GM23338 (cell line): ENCODE measurements around the gene IQCE. TPM values are rescaled to one million over a fixed set of nuclear protein-coding genes. Genes with fewer than 3 reads are reported as not detected.

ENCODE experiments used
- ATAC-seq: fragments of 200-7000 bp; cut with Tn5 transposase; 3 replicates; pipeline ENCODE4 v1.9.1; 2020
- DNase-seq: peaks from one replicate; pipeline ENCODE4 v3.0.0-alpha.2; 2015; ENCODE audit warnings: low spot score
- H2AFZ ChIP-seq: fragments of 200-600 bp; sonication (generic); 2 replicates; pipeline ENCODE4 v1.8.0; 2016; ENCODE audit warnings: antibody characterized with exemption, mild to moderate bottlenecking, moderate library complexity
- H3F3A ChIP-seq: fragments of 200-600 bp; sonication (generic); replicated peaks from 2 replicates; pipeline ENCODE4 v1.8.0; 2017; ENCODE audit warnings: antibody characterized with exemption, mixed run types, low read depth
- H3K27ac ChIP-seq: fragments of 200-600 bp; sonication (generic); 2 replicates; pipeline ENCODE4 v1.6.1; 2016; ENCODE audit warnings: low read depth
- H3K27me3 ChIP-seq: fragments of 200-600 bp; sonication (generic); 2 replicates; pipeline ENCODE4 v1.8.0; 2016; ENCODE audit warnings: mild to moderate bottlenecking, mixed run types, moderate library complexity; ENCODE audit not compliant: insufficient read depth
- H3K36me3 ChIP-seq: fragments of 200-600 bp; sonication (generic); 2 replicates; pipeline ENCODE4 v1.8.0; 2016; ENCODE audit warnings: mild to moderate bottlenecking; ENCODE audit not compliant: insufficient read depth
- H3K4me1 ChIP-seq: fragments of 200-600 bp; sonication (generic); 2 replicates; pipeline ENCODE4 v1.8.0; 2016; ENCODE audit warnings: mild to moderate bottlenecking, moderate library complexity; ENCODE audit not compliant: insufficient read depth
- H3K4me2 ChIP-seq: fragments of 200-600 bp; sonication (generic); 2 replicates; pipeline ENCODE4 v1.7.1; 2017; ENCODE audit warnings: mixed run types
- H3K4me3 ChIP-seq: fragments of 200-600 bp; sonication (generic); 2 replicates; pipeline ENCODE4 v1.6.1; 2016; ENCODE audit warnings: mixed run types
- H3K79me2 ChIP-seq: fragments of 200-600 bp; sonication (generic); replicated peaks from 2 replicates; pipeline ENCODE4 v1.8.0; 2017; ENCODE audit warnings: mild to moderate bottlenecking; ENCODE audit not compliant: insufficient read depth
- H3K9me2 ChIP-seq: fragments of 200-600 bp; sonication (generic); 2 replicates; pipeline ENCODE4 v1.8.0; 2017; ENCODE audit not compliant: insufficient read depth
- H4K20me1 ChIP-seq: fragments of 200-600 bp; sonication (generic); replicated peaks from 2 replicates; pipeline ENCODE4 v1.8.0; 2017; ENCODE audit warnings: mild to moderate bottlenecking; ENCODE audit not compliant: insufficient read depth
- H3K27ac Mint-ChIP-seq: 2 replicates; pipeline ENCODE4 v1.8.0; 2020; ENCODE audit warnings: inconsistent platforms, mild to moderate bottlenecking, moderate library complexity, mixed read lengths
- H3K27me3 Mint-ChIP-seq: 3 replicates; pipeline ENCODE4 v1.8.0; 2022; ENCODE audit warnings: low read depth, mild to moderate bottlenecking, moderate library complexity, mixed read lengths, inconsistent platforms; ENCODE audit not compliant: insufficient read depth, poor library complexity
- H3K36me3 Mint-ChIP-seq: 3 replicates; pipeline ENCODE4 v1.8.0; 2021; ENCODE audit warnings: low read depth, mild to moderate bottlenecking, inconsistent platforms, moderate library complexity, mixed read lengths
- H3K4me1 Mint-ChIP-seq: 3 replicates; pipeline ENCODE4 v1.8.0; 2020; ENCODE audit warnings: mild to moderate bottlenecking, inconsistent platforms, mixed read lengths
- H3K4me3 Mint-ChIP-seq: 3 replicates; pipeline ENCODE4 v1.8.0; 2021; ENCODE audit warnings: moderate library complexity, mild to moderate bottlenecking, inconsistent platforms, mixed read lengths
- H3K9me3 Mint-ChIP-seq: 3 replicates; pipeline ENCODE4 v1.8.0; 2020; ENCODE audit warnings: moderate library complexity, mild to moderate bottlenecking, inconsistent platforms, mixed read lengths
- CREB1 ChIP-seq: fragments of 250-450 bp; sonication (Bioruptor Pico); IDR thresholded peaks from 2 replicates; pipeline ENCODE4 v1.5.0; 2020; ENCODE audit warnings: low read depth, mild to moderate bottlenecking, moderate library complexity
- CTCF ChIP-seq, 2 experiments: fragments of 200-600 bp in 1 of 2; sonication (generic) in 1 of 2; conservative IDR thresholded peaks; 2 replicates each; pipeline versions ENCODE4 v1.5.1 to v1.6.1; 2016 to 2017; ENCODE audit warnings: antibody characterized with exemption in 2 of 2, low read depth in 2 of 2, mild to moderate bottlenecking in 2 of 2, moderate library complexity in 1 of 2
- ETS1 ChIP-seq: IDR thresholded peaks from 2 replicates; pipeline ENCODE4 v1.6.1; 2016; ENCODE audit warnings: antibody characterized with exemption
- JUNB ChIP-seq: IDR thresholded peaks from one replicate; pipeline ENCODE4 v1.6.1; 2016; ENCODE audit warnings: antibody characterized with exemption; ENCODE audit not compliant: unreplicated experiment
- STAT1 ChIP-seq: IDR thresholded peaks from one replicate; pipeline ENCODE4 v1.6.1; 2016; ENCODE audit warnings: antibody characterized with exemption; ENCODE audit not compliant: unreplicated experiment
- ZNF114 ChIP-seq: fragments of 250-450 bp; sonication (Bioruptor Pico); IDR thresholded peaks from 2 replicates; pipeline ENCODE4 v1.5.0; 2020; ENCODE audit warnings: mild to moderate bottlenecking, moderate library complexity
- ZNF462 ChIP-seq: fragments of 250-450 bp; sonication (Bioruptor Pico); IDR thresholded peaks from 2 replicates; pipeline ENCODE4 v1.5.0; 2020; ENCODE audit warnings: mild to moderate bottlenecking, moderate library complexity
- polyA plus RNA-seq: library from polyadenylated mRNA; unstranded; fragments of >200 nt; fragmentation: Nextera tagmentation; extraction: Ambion mirVana; gene quantifications from 2 replicates; pipeline ENCODE4 v1.2.1, GENCODE V29; 2016
- total RNA-seq: library from RNA; depleted of rRNA; stranded (reverse); fragments of >200 nt; shearing (Covaris generic); gene quantifications from 2 replicates; pipeline ENCODE4 v1.2.3, GENCODE V29; 2014

Gene IQCE
- total and polyA plus RNA-seq, 2 experiments from 2014 or later = 5.0 to 7.7 TPM

- no peak for TF ChIP-seq ZNF462 (CRISPR knock-in tag)
- no peak for TF ChIP-seq JUNB
- no peak; a peak in 1 of 4 replicates for TF ChIP-seq CTCF (conservative IDR thresholded peaks at IDR 0.05; ENCODE audit: low read depth in 2 of 2)
Measured at GRCh38 chr7:2602406-2603043, 43.7 kb downstream of the IQCE start (continued).

GRCh38 chr7:2603044-2603965 lies 44.5 kb downstream of the IQCE start:
- no peaks in the 10 kb centered on the region for H3K9me3 Mint-ChIP-seq
- Histone ChIP-seq H3K4me2 (no peak overlapping the region), H3K9me2 (no peaks in the 10 kb centered on the region), H3K36me3 (no peaks in the 10 kb centered on the region), H3K4me3 (no peak overlapping the region), H3K79me2 (no peaks in the 10 kb centered on the region), H3K4me1 (no peaks in the 10 kb centered on the region), H3F3A (0 out of 2 replicates have a peak, but pooled peaks cover 7% of the 10 kb centered on the region), H4K20me1 (no peaks in the 10 kb centered on the region), H2AFZ (no peak overlapping the region), H3K27me3 (no peaks in the 10 kb centered on the region), H3K27ac (no peak overlapping the region)
- peaks cover 5% of the 10 kb centered on the region; the same call in 2 of the 3 replicates for H3K4me1 Mint-ChIP-seq
- H3K4me3 Mint-ChIP-seq = no peak overlapping the region
- DNase-seq (no peak), ATAC-seq (no peak)
- H3K27ac Mint-ChIP-seq = no peak overlapping the region
- H3K36me3 Mint-ChIP-seq = no peaks in the 10 kb centered on the region; the same call in 2 of the 3 replicates
- H3K27me3 Mint-ChIP-seq = peaks cover 5% of the 10 kb centered on the region
- TF ChIP-seq ZNF114 (CRISPR knock-in tag) (no peak), ETS1 (no peak), STAT1 (no peak), CREB1 (CRISPR knock-in tag) (no peak)
